HEK293 (cell line): ENCODE data around the gene ZNF410.
A peak's percentile ranks its signal among the peaks of the same experiment; 100 is the strongest.

Source experiments
- CTCF ChIA-PET: fragments of 350-600 bp; formaldehyde crosslinking; extraction: SDS; loops from one replicate; lab custom pipeline; 2021; ENCODE audit warnings: antibody characterized with exemption; lab: Yijun Ruan, JAX
- POLR2A ChIA-PET: fragments of 300-600 bp; formaldehyde crosslinking; extraction: SDS; loops from one replicate; lab custom pipeline; 2020; ENCODE audit warnings: antibody characterized with exemption, inconsistent platforms; lab: Yijun Ruan, JAX
- H3K27ac ChIP-seq: fragments of 200-500 bp; sonication (Bioruptor generic); 2 replicates; pipeline ENCODE4 v1.5.1; 2014; ENCODE audit warnings: low read depth, low read length, control low read depth, inconsistent platforms; ENCODE audit errors: extremely low read depth
- H3K36me3 ChIP-seq, 2 experiments: fragments of 200-500 bp in 1 of 2; sonication (Bioruptor generic) in 1 of 2; 1 replicate in 1 of 2; 2 replicates in 1 of 2; pipeline ENCODE4 v1.5.1; 2014 to 2017; ENCODE audit warnings: inconsistent platforms in 2 of 2, low read length in 2 of 2; ENCODE audit not compliant: control insufficient read depth in 2 of 2, insufficient read depth in 1 of 2
- H3K4me1 ChIP-seq: fragments of 200-500 bp; sonication (Bioruptor generic); 2 replicates; pipeline ENCODE4 v1.5.1; 2014; ENCODE audit warnings: mild to moderate bottlenecking, low read length, inconsistent platforms; ENCODE audit not compliant: control insufficient read depth, insufficient read depth
- H3K4me3 ChIP-seq: 2 replicates; pipeline ENCODE4 v1.5.1; 2011; ENCODE audit warnings: low read depth, mild to moderate bottlenecking, control low read depth, low read length, moderate library complexity
- H3K9me3 ChIP-seq: fragments of 200-500 bp; sonication (Bioruptor generic); 2 replicates; pipeline ENCODE4 v1.5.1; 2014; ENCODE audit warnings: low read depth, low read length, inconsistent platforms; ENCODE audit not compliant: control insufficient read depth, insufficient read depth
- BCL11A ChIP-seq: fragments of 450-650 bp; formaldehyde crosslinking; IDR thresholded peaks from 2 replicates; pipeline ENCODE4 v1.5.1; 2016; ENCODE audit warnings: low read depth, missing biosample characterization, missing genetic modification characterization
- GLI4 ChIP-seq: fragments of 450-650 bp; formaldehyde crosslinking; IDR thresholded peaks from 2 replicates; pipeline ENCODE4 v1.5.1; 2016; ENCODE audit warnings: missing biosample characterization, missing genetic modification characterization
- GLIS2 ChIP-seq: fragments of 450-650 bp; formaldehyde crosslinking; IDR thresholded peaks from 2 replicates; pipeline ENCODE4 v1.5.1; 2016; ENCODE audit warnings: missing biosample characterization, missing genetic modification characterization
- MZF1 ChIP-seq: fragments of 450-650 bp; formaldehyde crosslinking; IDR thresholded peaks from 2 replicates; pipeline ENCODE4 v1.5.1; 2017; ENCODE audit warnings: missing biosample characterization, missing genetic modification characterization, borderline replicate concordance
- RBAK ChIP-seq: fragments of 450-650 bp; formaldehyde crosslinking; IDR thresholded peaks from 2 replicates; pipeline ENCODE4 v1.5.1; 2016; ENCODE audit warnings: missing biosample characterization, missing genetic modification characterization
- SP3 ChIP-seq: fragments of 450-650 bp; formaldehyde crosslinking; IDR thresholded peaks from 2 replicates; pipeline ENCODE4 v1.5.1; 2016; ENCODE audit warnings: missing biosample characterization, missing genetic modification characterization
- TCF7L2 ChIP-seq: IDR thresholded peaks from 2 replicates; pipeline ENCODE4 v1.6.1; 2011; ENCODE audit warnings: low read depth, mild to moderate bottlenecking, inconsistent platforms, low read length, moderate library complexity, borderline replicate concordance
- WT1 ChIP-seq: fragments of 450-650 bp; formaldehyde crosslinking; IDR thresholded peaks from 2 replicates; pipeline ENCODE4 v1.5.1; 2016; ENCODE audit warnings: missing biosample characterization, missing genetic modification characterization
- ZBTB20 ChIP-seq: fragments of 450-650 bp; formaldehyde crosslinking; IDR thresholded peaks from 2 replicates; pipeline ENCODE4 v1.5.1; 2016; ENCODE audit warnings: missing biosample characterization, missing genetic modification characterization
- ZBTB21 ChIP-seq: fragments of 450-650 bp; formaldehyde crosslinking; IDR thresholded peaks from 2 replicates; pipeline ENCODE4 v1.5.1; 2017; ENCODE audit warnings: missing biosample characterization, missing genetic modification characterization
- ZBTB7A ChIP-seq: fragments of 450-650 bp; formaldehyde crosslinking; IDR thresholded peaks from 2 replicates; pipeline ENCODE4 v1.5.1; 2016; ENCODE audit warnings: low read depth, missing biosample characterization, missing genetic modification characterization
- ZFHX2 ChIP-seq: fragments of 450-650 bp; formaldehyde crosslinking; conservative IDR thresholded peaks from 2 replicates; pipeline ENCODE4 v1.5.1; 2016; ENCODE audit warnings: missing biosample characterization, missing genetic modification characterization
- ZFP41 ChIP-seq: fragments of 450-650 bp; formaldehyde crosslinking; IDR thresholded peaks from 2 replicates; pipeline ENCODE4 v1.5.1; 2016; ENCODE audit warnings: missing biosample characterization, missing genetic modification characterization, borderline replicate concordance
- ZNF10 ChIP-seq: fragments of 450-650 bp; formaldehyde crosslinking; IDR thresholded peaks from 2 replicates; pipeline ENCODE4 v1.5.1; 2017; ENCODE audit warnings: missing biosample characterization, missing genetic modification characterization
- ZNF114 ChIP-seq: fragments of 450-650 bp; formaldehyde crosslinking; IDR thresholded peaks from 2 replicates; pipeline ENCODE4 v1.5.0; 2017; ENCODE audit warnings: missing biosample characterization, missing genetic modification characterization
- ZNF157 ChIP-seq: fragments of 450-650 bp; formaldehyde crosslinking; IDR thresholded peaks from 2 replicates; pipeline ENCODE4 v1.5.1; 2016; ENCODE audit warnings: missing biosample characterization, missing genetic modification characterization
- ZNF24 ChIP-seq: fragments of 450-650 bp; formaldehyde crosslinking; IDR thresholded peaks from 2 replicates; pipeline ENCODE4 v1.5.1; 2016; ENCODE audit warnings: missing biosample characterization, missing genetic modification characterization
- ZNF48 ChIP-seq: fragments of 450-650 bp; formaldehyde crosslinking; IDR thresholded peaks from 2 replicates; pipeline ENCODE4 v1.5.1; 2016; ENCODE audit warnings: missing biosample characterization, missing genetic modification characterization
- ZNF501 ChIP-seq: fragments of 450-650 bp; formaldehyde crosslinking; IDR thresholded peaks from 2 replicates; pipeline ENCODE4 v1.5.1; 2016; ENCODE audit warnings: missing biosample characterization, missing genetic modification characterization
- ZNF530 ChIP-seq: fragments of 450-650 bp; formaldehyde crosslinking; IDR thresholded peaks from 2 replicates; pipeline ENCODE4 v1.5.1; 2016; ENCODE audit warnings: low read depth, missing biosample characterization, missing genetic modification characterization
- ZNF561 ChIP-seq: fragments of 450-650 bp; IDR thresholded peaks from 2 replicates; pipeline ENCODE4 v1.5.1; 2018; ENCODE audit warnings: missing biosample characterization, missing genetic modification characterization, borderline replicate concordance
- ZNF600 ChIP-seq: fragments of 450-650 bp; formaldehyde crosslinking; IDR thresholded peaks from 2 replicates; pipeline ENCODE4 v1.5.1; 2016; ENCODE audit warnings: missing biosample characterization, missing genetic modification characterization
- ZNF660 ChIP-seq: fragments of 450-650 bp; IDR thresholded peaks from 2 replicates; pipeline ENCODE4 v1.5.1; 2018; ENCODE audit warnings: missing biosample characterization, mild to moderate bottlenecking, missing genetic modification characterization
- ZNF664 ChIP-seq: fragments of 450-650 bp; formaldehyde crosslinking; IDR thresholded peaks from 2 replicates; pipeline ENCODE4 v1.5.1; 2016; ENCODE audit warnings: missing biosample characterization, missing genetic modification characterization
- ZNF707 ChIP-seq: fragments of 450-650 bp; formaldehyde crosslinking; IDR thresholded peaks from 2 replicates; pipeline ENCODE4 v1.5.1; 2016; ENCODE audit warnings: missing biosample characterization, missing genetic modification characterization
- TF ChIP-seq, protein P1 (sequence below): fragments of 450-650 bp; formaldehyde crosslinking; IDR thresholded peaks from 2 replicates; pipeline ENCODE4 v1.5.1; 2016; ENCODE audit warnings: missing biosample characterization, missing genetic modification characterization
- TF ChIP-seq, protein P2 (sequence below): fragments of 450-650 bp; formaldehyde crosslinking; IDR thresholded peaks from 2 replicates; pipeline ENCODE4 v1.5.1; 2016; ENCODE audit warnings: missing biosample characterization, missing genetic modification characterization, borderline replicate concordance
- TF ChIP-seq, protein P3 (sequence below): fragments of 450-650 bp; formaldehyde crosslinking; IDR thresholded peaks from 2 replicates; pipeline ENCODE4 v1.5.1; 2017; ENCODE audit warnings: missing biosample characterization, missing genetic modification characterization

ZNF410 gene, protein sequence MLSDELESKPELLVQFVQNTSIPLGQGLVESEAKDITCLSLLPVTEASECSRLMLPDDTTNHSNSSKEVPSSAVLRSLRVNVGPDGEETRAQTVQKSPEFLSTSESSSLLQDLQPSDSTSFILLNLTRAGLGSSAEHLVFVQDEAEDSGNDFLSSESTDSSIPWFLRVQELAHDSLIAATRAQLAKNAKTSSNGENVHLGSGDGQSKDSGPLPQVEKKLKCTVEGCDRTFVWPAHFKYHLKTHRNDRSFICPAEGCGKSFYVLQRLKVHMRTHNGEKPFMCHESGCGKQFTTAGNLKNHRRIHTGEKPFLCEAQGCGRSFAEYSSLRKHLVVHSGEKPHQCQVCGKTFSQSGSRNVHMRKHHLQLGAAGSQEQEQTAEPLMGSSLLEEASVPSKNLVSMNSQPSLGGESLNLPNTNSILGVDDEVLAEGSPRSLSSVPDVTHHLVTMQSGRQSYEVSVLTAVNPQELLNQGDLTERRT

DNA sequence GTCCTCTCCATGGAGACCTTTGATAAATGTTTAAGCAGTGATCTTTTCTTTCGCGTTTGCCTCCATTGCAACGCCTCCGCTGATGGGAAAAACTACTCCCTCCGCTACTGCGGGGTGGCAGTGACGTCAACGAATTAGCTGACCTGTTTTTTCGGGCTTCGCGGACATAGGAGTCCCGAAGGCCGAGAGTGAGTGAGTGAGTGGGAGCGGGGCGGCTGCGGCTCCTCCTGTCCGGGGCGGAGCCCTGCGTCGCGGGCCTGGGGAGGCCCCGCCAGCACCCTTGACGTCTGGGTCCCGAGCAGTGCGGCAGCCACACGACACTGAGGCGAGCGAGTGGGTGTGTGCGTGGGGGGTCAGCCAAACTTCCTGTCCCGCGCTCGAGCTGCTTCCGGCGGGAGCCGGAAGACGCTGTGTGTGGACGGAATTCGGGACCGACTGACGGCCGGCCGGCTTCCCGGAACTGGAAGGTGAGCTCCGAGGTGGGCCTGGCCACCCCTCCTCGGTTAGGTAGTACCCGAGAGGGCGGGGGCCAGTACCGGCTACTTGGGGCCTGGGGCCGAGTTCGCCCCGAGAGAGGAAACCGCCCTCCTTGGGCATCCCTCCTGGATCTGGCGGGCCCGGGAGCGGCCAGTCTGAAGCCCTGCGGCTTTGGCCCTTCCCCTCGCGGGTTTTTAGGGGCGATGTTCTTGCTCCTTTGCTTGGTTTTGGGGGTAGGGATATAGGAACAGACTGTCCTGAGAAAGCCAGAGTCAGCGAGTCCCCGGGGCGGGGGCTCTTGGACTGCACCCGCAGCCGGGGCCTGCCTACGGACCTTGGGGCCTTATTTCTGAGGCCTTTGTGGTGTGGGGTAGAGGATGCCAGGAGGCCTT, at the start of gene ZNF410:
ZNF410 (plus strand) TSS at position 411 of the 869 bp plus-strand sequence. CDS start 5,317 bp downstream, outside the sequence.
- POLR2A ChIA-PET, result interaction anchor here (0.6 to 2.5 kb wide), 11 partner anchors 35 to 579 kb away, joined by 3 to 29 read pairs (median 3); partner anchors contain the start of genes COQ6, FAM161B, PTGR2 and RIOX1
- H3K36me3 ChIP-seq, result peaks cover 3 to 9% of the 10 kb centered on the region in 2 experiments
- H3K4me1 ChIP-seq, result no peaks in the 10 kb centered on the region; the same call in 1 of the 2 replicates
- CTCF ChIA-PET, result interaction anchor here (0.6 to 1.2 kb wide), 4 partner anchors 10 to 259 kb away, joined by 3 to 4 read pairs (median 3); no protein-coding TSS in a partner anchor
- H3K4me3 ChIP-seq, result peak within 1 kb of the TSS; percentile 91
- peak within 1 kb of the TSS; percentile 86 for H3K27ac ChIP-seq
- no peaks in the 10 kb centered on the region for H3K9me3 ChIP-seq
- TF ChIP-seq ZBTB21 (peak; percentile 93), GLIS2 (tag by site-specific recombination) (peak; percentile 97), RBAK (tag by site-specific recombination) (no peak), ZNF501 (tag by site-specific recombination) (peak; percentile 83; the same call in 1 of the 2 replicates), ZBTB7A (tag by site-specific recombination) (no peak), ZNF561 (no peak; the same call in 1 of the 2 replicates), ZNF707 (tag by site-specific recombination) (no peak), ZFP41 (tag by site-specific recombination) (no peak), MZF1 (tag by site-specific recombination) (no peak), ZNF48 (no peak), ZNF600 (tag by site-specific recombination) (peak; percentile 97), GLI4 (no peak), ZNF530 (tag by site-specific recombination) (no peak), ZBTB20 (peak; percentile 90), ZFHX2 (peak; percentile 98), BCL11A (tag by site-specific recombination) (peak; percentile 51; the same call in 1 of the 2 replicates), TCF7L2 (no peak), ZNF664 (tag by site-specific recombination) (no peak), ZNF660 (tag by site-specific recombination) (peak; percentile 77; the same call in 1 of the 2 replicates), ZNF114 (tag by site-specific recombination) (no peak), ZNF157 (no peak), SP3 (peak; percentile 77), WT1 (peak; percentile 39; the same call in 1 of the 2 replicates), ZNF24 (tag by site-specific recombination) (no peak), ZNF10 (tag by site-specific recombination) (no peak)
- TF ChIP-seq, protein P1, sequence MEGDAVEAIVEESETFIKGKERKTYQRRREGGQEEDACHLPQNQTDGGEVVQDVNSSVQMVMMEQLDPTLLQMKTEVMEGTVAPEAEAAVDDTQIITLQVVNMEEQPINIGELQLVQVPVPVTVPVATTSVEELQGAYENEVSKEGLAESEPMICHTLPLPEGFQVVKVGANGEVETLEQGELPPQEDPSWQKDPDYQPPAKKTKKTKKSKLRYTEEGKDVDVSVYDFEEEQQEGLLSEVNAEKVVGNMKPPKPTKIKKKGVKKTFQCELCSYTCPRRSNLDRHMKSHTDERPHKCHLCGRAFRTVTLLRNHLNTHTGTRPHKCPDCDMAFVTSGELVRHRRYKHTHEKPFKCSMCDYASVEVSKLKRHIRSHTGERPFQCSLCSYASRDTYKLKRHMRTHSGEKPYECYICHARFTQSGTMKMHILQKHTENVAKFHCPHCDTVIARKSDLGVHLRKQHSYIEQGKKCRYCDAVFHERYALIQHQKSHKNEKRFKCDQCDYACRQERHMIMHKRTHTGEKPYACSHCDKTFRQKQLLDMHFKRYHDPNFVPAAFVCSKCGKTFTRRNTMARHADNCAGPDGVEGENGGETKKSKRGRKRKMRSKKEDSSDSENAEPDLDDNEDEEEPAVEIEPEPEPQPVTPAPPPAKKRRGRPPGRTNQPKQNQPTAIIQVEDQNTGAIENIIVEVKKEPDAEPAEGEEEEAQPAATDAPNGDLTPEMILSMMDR, result no peak
- TF ChIP-seq, protein P2, sequence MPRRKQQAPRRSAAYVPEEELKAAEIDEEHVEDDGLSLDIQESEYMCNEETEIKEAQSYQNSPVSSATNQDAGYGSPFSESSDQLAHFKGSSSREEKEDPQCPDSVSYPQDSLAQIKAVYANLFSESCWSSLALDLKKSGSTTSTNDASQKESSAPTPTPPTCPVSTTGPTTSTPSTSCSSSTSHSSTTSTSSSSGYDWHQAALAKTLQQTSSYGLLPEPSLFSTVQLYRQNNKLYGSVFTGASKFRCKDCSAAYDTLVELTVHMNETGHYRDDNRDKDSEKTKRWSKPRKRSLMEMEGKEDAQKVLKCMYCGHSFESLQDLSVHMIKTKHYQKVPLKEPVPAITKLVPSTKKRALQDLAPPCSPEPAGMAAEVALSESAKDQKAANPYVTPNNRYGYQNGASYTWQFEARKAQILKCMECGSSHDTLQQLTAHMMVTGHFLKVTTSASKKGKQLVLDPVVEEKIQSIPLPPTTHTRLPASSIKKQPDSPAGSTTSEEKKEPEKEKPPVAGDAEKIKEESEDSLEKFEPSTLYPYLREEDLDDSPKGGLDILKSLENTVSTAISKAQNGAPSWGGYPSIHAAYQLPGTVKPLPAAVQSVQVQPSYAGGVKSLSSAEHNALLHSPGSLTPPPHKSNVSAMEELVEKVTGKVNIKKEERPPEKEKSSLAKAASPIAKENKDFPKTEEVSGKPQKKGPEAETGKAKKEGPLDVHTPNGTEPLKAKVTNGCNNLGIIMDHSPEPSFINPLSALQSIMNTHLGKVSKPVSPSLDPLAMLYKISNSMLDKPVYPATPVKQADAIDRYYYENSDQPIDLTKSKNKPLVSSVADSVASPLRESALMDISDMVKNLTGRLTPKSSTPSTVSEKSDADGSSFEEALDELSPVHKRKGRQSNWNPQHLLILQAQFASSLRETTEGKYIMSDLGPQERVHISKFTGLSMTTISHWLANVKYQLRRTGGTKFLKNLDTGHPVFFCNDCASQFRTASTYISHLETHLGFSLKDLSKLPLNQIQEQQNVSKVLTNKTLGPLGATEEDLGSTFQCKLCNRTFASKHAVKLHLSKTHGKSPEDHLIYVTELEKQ, result no peak
- TF ChIP-seq, protein P3, sequence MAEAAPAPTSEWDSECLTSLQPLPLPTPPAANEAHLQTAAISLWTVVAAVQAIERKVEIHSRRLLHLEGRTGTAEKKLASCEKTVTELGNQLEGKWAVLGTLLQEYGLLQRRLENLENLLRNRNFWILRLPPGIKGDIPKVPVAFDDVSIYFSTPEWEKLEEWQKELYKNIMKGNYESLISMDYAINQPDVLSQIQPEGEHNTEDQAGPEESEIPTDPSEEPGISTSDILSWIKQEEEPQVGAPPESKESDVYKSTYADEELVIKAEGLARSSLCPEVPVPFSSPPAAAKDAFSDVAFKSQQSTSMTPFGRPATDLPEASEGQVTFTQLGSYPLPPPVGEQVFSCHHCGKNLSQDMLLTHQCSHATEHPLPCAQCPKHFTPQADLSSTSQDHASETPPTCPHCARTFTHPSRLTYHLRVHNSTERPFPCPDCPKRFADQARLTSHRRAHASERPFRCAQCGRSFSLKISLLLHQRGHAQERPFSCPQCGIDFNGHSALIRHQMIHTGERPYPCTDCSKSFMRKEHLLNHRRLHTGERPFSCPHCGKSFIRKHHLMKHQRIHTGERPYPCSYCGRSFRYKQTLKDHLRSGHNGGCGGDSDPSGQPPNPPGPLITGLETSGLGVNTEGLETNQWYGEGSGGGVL (tag by site-specific recombination), result peak; percentile 41; the same call in 1 of the 2 replicates
